ENCODE measurements around the gene UTS2B. TPM values are rescaled to one million over a fixed set of nuclear protein-coding genes. Genes with fewer than 3 reads are reported as not detected.
A peak's percentile ranks its signal among the peaks of the same experiment; 100 is the strongest.

The UTS2B gene
- total and polyA plus RNA-seq, 9 of the 15 experiments (the other 6 are each of a cell fraction or from before 2014, with no cell fraction given): 0.06 TPM; not detected in 8

- no peak for TF ChIP-seq ZBTB9 (CRISPR knock-in tag; IDR thresholded peaks at IDR 0.05)
- 0 out of 2 replicates have a peak, but pooled peaks have one; percentile 16 for TF ChIP-seq ZKSCAN1 (IDR thresholded peaks at IDR 0.05; ENCODE audit: low read depth, low read length)
- no peak for TF ChIP-seq ZNF165 (CRISPR knock-in tag; IDR thresholded peaks at IDR 0.05; ENCODE audit: borderline replicate concordance)
- no peak for TF ChIP-seq ZNF431 (CRISPR knock-in tag; IDR thresholded peaks at IDR 0.05)
- no peak for TF ChIP-seq FIP1L1 (IDR thresholded peaks at IDR 0.05; ENCODE audit: low read depth, low read length, poor library complexity, severe bottlenecking)
- no peak for TF ChIP-seq ZNF280A (IDR thresholded peaks at IDR 0.05; ENCODE audit: low read depth, partially characterized antibody)
- no peak for TF ChIP-seq GTF2A2 (tag; IDR thresholded peaks at IDR 0.05)
- TF ChIP-seq FOXJ3 (CRISPR knock-in tag; IDR thresholded peaks at IDR 0.05): no peak
- TF ChIP-seq IRF1 (CRISPR knock-in tag; IDR thresholded peaks at IDR 0.05; ENCODE audit: borderline replicate concordance): no peak
- TF ChIP-seq SIX5 (IDR thresholded peaks at IDR 0.05; ENCODE audit: borderline replicate concordance in 1 of 2, insufficient read depth in 1 of 2, low read depth in 1 of 2, low read length in 2 of 2): no peak
- no peak for TF ChIP-seq SNIP1 (IDR thresholded peaks at IDR 0.05; ENCODE audit: low read depth)
- no peak for TF ChIP-seq NR2C1 (IDR thresholded peaks at IDR 0.05)
- TF ChIP-seq NR2C1 (tag; IDR thresholded peaks at IDR 0.05): no peak
- TF ChIP-seq THAP12 (CRISPR knock-in tag; IDR thresholded peaks at IDR 0.05): no peak
- TF ChIP-seq HSF4 (CRISPR knock-in tag; IDR thresholded peaks at IDR 0.05; ENCODE audit: borderline replicate concordance): no peak
- 0 out of 2 replicates have a peak, but pooled peaks have one; percentile 41 for TF ChIP-seq CAMTA2 (CRISPR knock-in tag; conservative IDR thresholded peaks at IDR 0.05)
- TF ChIP-seq ZNF561 (CRISPR knock-in tag; conservative IDR thresholded peaks at IDR 0.05): no peak
- no peak for TF ChIP-seq ZNF707 (CRISPR knock-in tag; conservative IDR thresholded peaks at IDR 0.05)
- TF ChIP-seq CHD4 (IDR thresholded peaks at IDR 0.05; ENCODE audit: insufficient read depth, insufficient replicate concordance, low read depth, low read length, poor library complexity, severe bottlenecking): no peak
- no peak for TF ChIP-seq FOXM1 (IDR thresholded peaks at IDR 0.05; ENCODE audit: low read depth)
- TF ChIP-seq FOXM1 (CRISPR knock-in tag; IDR thresholded peaks at IDR 0.05; ENCODE audit: low read depth): no peak
These were observed 1.2 kb downstream of the UTS2B start, which contains the start of gene CCDC50 (continued) for GRCh38 chr3:191328962-191329653.

Data from K562 (cell line).